Vagina (tissue), 2 donors: ENCODE results near the gene FXN.

Experiments used
- CTCF ChIP-seq, 3 experiments: fragments of 450-650 bp in 2 of 3; fragments of 200-600 bp in 1 of 3; sonication (generic) in 1 of 3; IDR thresholded peaks; one replicate each; pipeline ENCODE4 v1.5.1; 2017 to 2019; ENCODE audit warnings: antibody characterized with exemption in 3 of 3, mild to moderate bottlenecking in 2 of 3, moderate library complexity in 2 of 3
- POLR2A ChIP-seq, 2 donors: fragments of 450-650 bp; IDR thresholded peaks; one replicate each; pipeline ENCODE4 v1.6.1; 2017; ENCODE audit warnings: antibody characterized with exemption in 2 of 2, mild to moderate bottlenecking in 2 of 2, moderate library complexity in 2 of 2
- POLR2AphosphoS5 ChIP-seq, 2 donors: sonication (generic); formaldehyde crosslinking; IDR thresholded peaks; one replicate each; pipeline ENCODE4 v1.9.0; 2017; ENCODE audit warnings: antibody characterized with exemption in 2 of 2, mild to moderate bottlenecking in 2 of 2, low read depth in 1 of 2; ENCODE audit not compliant: insufficient read depth in 1 of 2

GRCh38 chr9:69070201-69070600 is 34.6 kb downstream of the FXN start:
- no peak for TF ChIP-seq CTCF (IDR thresholded peaks at IDR 0.05)
- TF ChIP-seq POLR2A (IDR thresholded peaks at IDR 0.05) = no peak
- no peak for TF ChIP-seq POLR2AphosphoS5 (IDR thresholded peaks at IDR 0.05; ENCODE audit: insufficient read depth in 1 of 2, low read depth in 1 of 2)
